Measurements from ENCODE around the gene MYT1. TPM values are rescaled to one million over a fixed set of nuclear protein-coding genes. Genes with fewer than 3 reads are reported as not detected.

MYT1 gene
- polyA plus RNA-seq, 3 donors: not detected

DNA sequence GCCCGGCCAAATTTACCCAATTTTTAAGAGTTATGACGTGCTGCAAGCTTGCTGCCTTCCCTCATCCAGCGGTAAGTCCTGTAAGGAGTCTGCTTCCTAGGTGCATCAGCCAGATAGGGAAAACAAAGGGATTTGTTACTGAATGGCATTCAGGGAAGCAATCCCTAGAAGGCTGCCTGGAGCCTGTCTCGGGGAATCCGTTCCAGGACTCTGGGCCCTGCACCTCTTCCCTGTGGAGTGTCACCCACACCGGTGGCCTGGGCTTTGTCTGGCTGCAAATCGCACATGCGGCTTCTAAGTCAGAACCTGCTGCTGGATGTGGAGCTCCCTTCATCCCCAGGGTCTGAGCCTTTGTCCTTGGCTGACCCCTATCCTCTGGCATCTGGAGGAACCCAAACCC lies 7.0 kb downstream of the MYT1 start:
- Mint-ChIP-seq H3K9me3 (no peaks in the 10 kb centered on the region), H3K27me3 (ENCODE audit: low read depth in 3 of 3) (peaks cover under 1 to 4% (median 3%) of the 10 kb centered on the region in 3 donors), H3K27ac (no peak overlapping the region), H3K4me3 (no peak overlapping the region), H3K4me1 (no peaks in the 10 kb centered on the region), H3K36me3 (no peaks in the 10 kb centered on the region)
- H3K27ac ChIP-seq (ENCODE audit: low read depth in 1 of 2, low read length in 2 of 2): no peak overlapping the region
- H3K4me1 ChIP-seq (ENCODE audit: control insufficient read depth in 1 of 2, insufficient read depth in 2 of 2, low read length in 2 of 2): no peaks in the 10 kb centered on the region
- H3K27me3 ChIP-seq (ENCODE audit: control insufficient read depth in 2 of 2, insufficient read depth in 2 of 2, low read length in 2 of 2): no peaks in the 10 kb centered on the region
- TF ChIP-seq, protein P1, sequence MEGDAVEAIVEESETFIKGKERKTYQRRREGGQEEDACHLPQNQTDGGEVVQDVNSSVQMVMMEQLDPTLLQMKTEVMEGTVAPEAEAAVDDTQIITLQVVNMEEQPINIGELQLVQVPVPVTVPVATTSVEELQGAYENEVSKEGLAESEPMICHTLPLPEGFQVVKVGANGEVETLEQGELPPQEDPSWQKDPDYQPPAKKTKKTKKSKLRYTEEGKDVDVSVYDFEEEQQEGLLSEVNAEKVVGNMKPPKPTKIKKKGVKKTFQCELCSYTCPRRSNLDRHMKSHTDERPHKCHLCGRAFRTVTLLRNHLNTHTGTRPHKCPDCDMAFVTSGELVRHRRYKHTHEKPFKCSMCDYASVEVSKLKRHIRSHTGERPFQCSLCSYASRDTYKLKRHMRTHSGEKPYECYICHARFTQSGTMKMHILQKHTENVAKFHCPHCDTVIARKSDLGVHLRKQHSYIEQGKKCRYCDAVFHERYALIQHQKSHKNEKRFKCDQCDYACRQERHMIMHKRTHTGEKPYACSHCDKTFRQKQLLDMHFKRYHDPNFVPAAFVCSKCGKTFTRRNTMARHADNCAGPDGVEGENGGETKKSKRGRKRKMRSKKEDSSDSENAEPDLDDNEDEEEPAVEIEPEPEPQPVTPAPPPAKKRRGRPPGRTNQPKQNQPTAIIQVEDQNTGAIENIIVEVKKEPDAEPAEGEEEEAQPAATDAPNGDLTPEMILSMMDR (IDR thresholded peaks at IDR 0.05): no peak
- H3K79me2 ChIP-seq (ENCODE audit: insufficient read depth, low read length): no peaks in the 10 kb centered on the region
- H3K4me3 ChIP-seq (replicated peaks in 1 of 3; ENCODE audit: low read depth in 2 of 3, low read length in 3 of 3): no peak overlapping the region
- WGBS (ENCODE audit: insufficient coverage): 97% methylated on average over 7 of the region's 8 CpGs
- H4K20me1 ChIP-seq (ENCODE audit: insufficient read depth, low read length): no peaks in the 10 kb centered on the region
- H2AFZ ChIP-seq (ENCODE audit: insufficient read depth, low read depth, low read length, poor library complexity, severe bottlenecking): no peak overlapping the region
- DNase-seq: no peak
- no peaks in the 10 kb centered on the region for H3K36me3 ChIP-seq (replicated peaks in 1 of 2; ENCODE audit: control insufficient read depth in 1 of 2, insufficient read depth in 2 of 2, low read length in 2 of 2)
- intact Hi-C loops (cut with micrococcal nuclease): no loop called here
- no peak overlapping the region for H3K4me2 ChIP-seq (replicated peaks; ENCODE audit: extremely low read depth, low read length, poor library complexity, severe bottlenecking)
- no peak overlapping the region for H3K9ac ChIP-seq (ENCODE audit: insufficient read depth, low read length, poor library complexity, severe bottlenecking)
- H3K9me3 ChIP-seq (replicated peaks in 1 of 2; ENCODE audit: control insufficient read depth in 1 of 2, insufficient read depth in 1 of 2, low read length in 2 of 2): no peaks in the 10 kb centered on the region

DNA sequence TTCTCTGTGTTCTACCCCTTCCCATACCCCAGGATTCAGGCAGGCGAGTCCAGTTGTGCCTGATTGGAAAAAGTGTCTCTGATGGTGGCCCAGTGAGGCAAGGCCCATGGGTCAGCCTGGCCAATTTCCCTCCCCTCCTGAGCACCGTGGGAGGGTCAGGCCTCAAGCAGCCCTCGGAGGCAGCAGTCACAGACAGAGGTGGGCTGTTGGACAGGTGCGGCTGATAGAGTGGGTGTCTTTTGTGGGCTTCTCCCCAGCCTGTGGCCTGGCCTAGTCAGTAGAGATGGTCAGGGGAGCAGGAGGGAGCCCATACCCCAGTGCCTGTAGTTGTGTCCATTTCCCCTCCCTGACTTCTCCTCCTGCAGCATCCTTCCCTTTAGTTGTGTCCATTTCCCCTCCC lies 8.9 kb downstream of the MYT1 start:
- no peak overlapping the region for H3K4me2 ChIP-seq (replicated peaks; ENCODE audit: extremely low read depth, low read length, poor library complexity, severe bottlenecking)
- no peak overlapping the region for H3K27ac ChIP-seq (ENCODE audit: low read depth in 1 of 2, low read length in 2 of 2)
- H3K9me3 ChIP-seq (replicated peaks in 1 of 2; ENCODE audit: control insufficient read depth in 1 of 2, insufficient read depth in 1 of 2, low read length in 2 of 2): peaks cover 0 to 4% of the 10 kb centered on the region in 2 donors
- intact Hi-C loops (cut with micrococcal nuclease): no loop called here
- Mint-ChIP-seq H3K36me3 (no peaks in the 10 kb centered on the region), H3K4me3 (no peak overlapping the region), H3K4me1 (no peaks in the 10 kb centered on the region), H3K27me3 (ENCODE audit: low read depth in 3 of 3) (peaks cover 2 to 6% (median 4%) of the 10 kb centered on the region in 3 donors), H3K9me3 (peaks cover 0 to 9% (median 0%) of the 10 kb centered on the region in 7 donors), H3K27ac (no peak overlapping the region)
- H3K79me2 ChIP-seq (ENCODE audit: insufficient read depth, low read length): no peaks in the 10 kb centered on the region
- DNase-seq: no peak
- no peaks in the 10 kb centered on the region for H3K27me3 ChIP-seq (ENCODE audit: control insufficient read depth in 2 of 2, insufficient read depth in 2 of 2, low read length in 2 of 2)
- H3K36me3 ChIP-seq (replicated peaks in 1 of 2; ENCODE audit: control insufficient read depth in 1 of 2, insufficient read depth in 2 of 2, low read length in 2 of 2): no peaks in the 10 kb centered on the region
- no peak overlapping the region for H3K9ac ChIP-seq (ENCODE audit: insufficient read depth, low read length, poor library complexity, severe bottlenecking)
- no peak overlapping the region for H2AFZ ChIP-seq (ENCODE audit: insufficient read depth, low read depth, low read length, poor library complexity, severe bottlenecking)
- WGBS (ENCODE audit: insufficient coverage): no CpG with 5 or more reads among the region's 4 CpGs
- no peaks in the 10 kb centered on the region for H3K4me1 ChIP-seq (ENCODE audit: control insufficient read depth in 1 of 2, insufficient read depth in 2 of 2, low read length in 2 of 2)
- no peak overlapping the region for H3K4me3 ChIP-seq (replicated peaks in 1 of 3; ENCODE audit: low read depth in 2 of 3, low read length in 3 of 3)
- H4K20me1 ChIP-seq (ENCODE audit: insufficient read depth, low read length): no peaks in the 10 kb centered on the region
- TF ChIP-seq, protein P1 (IDR thresholded peaks at IDR 0.05): no peak

Measured in CD14-positive monocyte (primary cell).